ENCODE data around the gene SENP8.
"Not testable (repeated sequence)": the region's sequence is repeated elsewhere in the genome, so short reads cannot be mapped to it uniquely, and the experiment has no call there.

The SENP8 gene

DNA sequence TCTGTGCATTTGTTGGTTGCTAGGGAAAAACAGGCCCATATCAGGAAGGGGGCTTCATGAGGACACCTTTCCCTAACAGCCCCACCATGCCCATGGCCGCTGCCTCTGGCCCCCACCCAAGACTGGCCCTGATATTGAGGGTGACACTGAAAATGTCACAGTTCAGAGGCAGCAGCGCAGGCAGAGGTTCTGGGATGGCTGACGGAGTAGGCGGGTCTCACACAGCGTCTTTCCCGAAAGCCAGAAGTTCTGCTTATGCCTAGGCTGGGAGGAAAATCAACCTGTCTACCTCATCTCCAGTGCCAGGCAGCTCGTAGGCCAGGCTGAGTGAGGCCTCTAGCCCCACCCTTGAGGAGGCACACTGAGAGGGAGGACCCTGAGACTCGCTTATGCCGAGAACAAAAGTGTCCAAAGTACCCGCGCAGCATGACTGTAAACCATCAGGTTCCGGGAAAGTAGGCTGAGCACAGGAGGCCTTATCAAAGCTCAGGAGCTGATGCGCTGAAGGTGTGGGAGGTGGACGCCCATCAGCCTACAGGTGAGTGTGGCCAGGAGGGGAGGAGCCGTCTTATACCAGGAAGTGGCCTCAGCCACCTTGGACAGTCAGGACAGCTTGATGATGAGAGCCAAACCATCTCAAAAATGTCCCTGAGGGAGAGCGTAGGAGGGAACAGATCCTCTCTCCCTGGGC, 51.9 kb downstream of the SENP8 start:
- H2AK5ac ChIP-seq (ENCODE audit: low read length, severe bottlenecking), result no peak overlapping the region
- H3K36me3 ChIP-seq (ENCODE audit: control insufficient read depth in 1 of 2, insufficient read depth in 2 of 2, low read depth in 1 of 2, low read length in 2 of 2), result no peaks in the 10 kb centered on the region
- DNase-seq, result no peak
- H3K9ac ChIP-seq (ENCODE audit: low read length), result no peak overlapping the region
- no peak overlapping the region for H2BK12ac ChIP-seq (ENCODE audit: low read length in 2 of 2)
- no peaks in the 10 kb centered on the region for H3K9me3 ChIP-seq (ENCODE audit: control insufficient read depth, low read length)
- H3K4ac ChIP-seq (ENCODE audit: low read depth in 1 of 2, low read length in 2 of 2), result no peak overlapping the region
- H2BK120ac ChIP-seq (ENCODE audit: low read depth, low read length), result no peak overlapping the region
- H3K4me1 ChIP-seq (ENCODE audit: control insufficient read depth, insufficient read depth, low read depth, low read length), result peaks cover 13% of the 10 kb centered on the region
- H3K27ac ChIP-seq (ENCODE audit: low read length, poor library complexity, severe bottlenecking), result no peak overlapping the region
- no peak overlapping the region for H2AFZ ChIP-seq (ENCODE audit: low read depth, low read length)
- no peak overlapping the region for H4K91ac ChIP-seq (ENCODE audit: low read length)
- H3K18ac ChIP-seq (ENCODE audit: low read depth in 1 of 2, low read length in 2 of 2), result no peak overlapping the region
- H3K79me1 ChIP-seq (replicated peaks; ENCODE audit: low read length, poor library complexity, severe bottlenecking), result no peaks in the 10 kb centered on the region
- H3K27me3 ChIP-seq (ENCODE audit: control insufficient read depth in 1 of 2, insufficient read depth in 1 of 2, low read length in 2 of 2), result peaks cover 0 to 68% of the 10 kb centered on the region in 2 experiments
- H3K23ac ChIP-seq (ENCODE audit: low read length in 2 of 2), result no peak overlapping the region
- no peak overlapping the region for H3K14ac ChIP-seq (ENCODE audit: low read length in 2 of 2)
- no peak overlapping the region for H3K4me3 ChIP-seq (ENCODE audit: insufficient read depth in 1 of 2, low read depth in 1 of 2, low read length in 2 of 2)
- no peak overlapping the region for H2BK5ac ChIP-seq (ENCODE audit: low read depth, low read length, poor library complexity, severe bottlenecking)
- WGBS, result 89% methylated on average over 16 of the region's 16 CpGs
- no peak overlapping the region for H3K4me2 ChIP-seq (ENCODE audit: low read length, poor library complexity, severe bottlenecking)
- no peak overlapping the region for H4K8ac ChIP-seq (ENCODE audit: low read length)
- no peak overlapping the region for H2BK15ac ChIP-seq (ENCODE audit: low read depth, poor library complexity, severe bottlenecking)

DNA sequence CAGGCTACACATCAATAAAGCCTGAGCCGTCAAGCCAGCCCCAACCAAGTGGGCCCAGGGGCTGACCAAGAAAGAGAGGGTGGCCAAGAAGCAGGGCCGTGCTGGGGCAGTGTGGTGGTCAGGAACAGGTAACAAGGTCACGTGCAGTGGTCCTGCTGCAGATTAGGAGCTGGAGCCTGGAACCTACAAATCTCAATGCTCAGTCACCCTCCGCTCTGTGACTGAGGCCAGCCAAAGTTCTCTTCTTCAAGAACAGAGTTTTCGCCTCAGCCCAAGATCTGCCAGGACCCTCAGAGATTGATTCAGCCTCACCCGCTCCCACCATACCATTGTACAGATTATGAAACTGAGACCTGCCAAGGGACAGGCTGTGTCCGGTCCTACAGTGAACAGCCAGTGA, 52.5 kb downstream of the SENP8 start:
- H3K9me3 ChIP-seq (ENCODE audit: control insufficient read depth, low read length), result no peaks in the 10 kb centered on the region
- H3K27me3 ChIP-seq (ENCODE audit: control insufficient read depth in 1 of 2, insufficient read depth in 1 of 2, low read length in 2 of 2), result peaks cover 0 to 68% of the 10 kb centered on the region in 2 experiments
- H2BK5ac ChIP-seq (ENCODE audit: low read depth, low read length, poor library complexity, severe bottlenecking), result no peak overlapping the region
- no peaks in the 10 kb centered on the region for H3K79me1 ChIP-seq (replicated peaks; ENCODE audit: low read length, poor library complexity, severe bottlenecking)
- H3K4me1 ChIP-seq (ENCODE audit: control insufficient read depth, insufficient read depth, low read depth, low read length), result peaks cover 13% of the 10 kb centered on the region
- no peak overlapping the region for H4K8ac ChIP-seq (ENCODE audit: low read length)
- H3K4me2 ChIP-seq (ENCODE audit: low read length, poor library complexity, severe bottlenecking), result no peak overlapping the region
- H3K9ac ChIP-seq (ENCODE audit: low read length), result no peak overlapping the region
- H2BK120ac ChIP-seq (ENCODE audit: low read depth, low read length), result no peak overlapping the region
- WGBS, result 94% methylated on average over 7 of the region's 7 CpGs
- H4K91ac ChIP-seq (ENCODE audit: low read length), result no peak overlapping the region
- H2AFZ ChIP-seq (ENCODE audit: low read depth, low read length), result no peak overlapping the region
- no peak overlapping the region for H3K14ac ChIP-seq (ENCODE audit: low read length in 2 of 2)
- H3K27ac ChIP-seq (ENCODE audit: low read length, poor library complexity, severe bottlenecking), result no peak overlapping the region
- H3K4ac ChIP-seq (ENCODE audit: low read depth in 1 of 2, low read length in 2 of 2), result no peak overlapping the region
- H3K18ac ChIP-seq (ENCODE audit: low read depth in 1 of 2, low read length in 2 of 2), result no peak overlapping the region
- no peak overlapping the region for H2AK5ac ChIP-seq (ENCODE audit: low read length, severe bottlenecking)
- no peak overlapping the region for H2BK15ac ChIP-seq (ENCODE audit: low read depth, poor library complexity, severe bottlenecking)
- no peak for DNase-seq
- H3K4me3 ChIP-seq (ENCODE audit: insufficient read depth in 1 of 2, low read depth in 1 of 2, low read length in 2 of 2), result no peak overlapping the region
- no peak overlapping the region for H3K23ac ChIP-seq (ENCODE audit: low read length in 2 of 2)
- no peaks in the 10 kb centered on the region for H3K36me3 ChIP-seq (ENCODE audit: control insufficient read depth in 1 of 2, insufficient read depth in 2 of 2, low read depth in 1 of 2, low read length in 2 of 2)
- H2BK12ac ChIP-seq (ENCODE audit: low read length in 2 of 2), result no peak overlapping the region

DNA sequence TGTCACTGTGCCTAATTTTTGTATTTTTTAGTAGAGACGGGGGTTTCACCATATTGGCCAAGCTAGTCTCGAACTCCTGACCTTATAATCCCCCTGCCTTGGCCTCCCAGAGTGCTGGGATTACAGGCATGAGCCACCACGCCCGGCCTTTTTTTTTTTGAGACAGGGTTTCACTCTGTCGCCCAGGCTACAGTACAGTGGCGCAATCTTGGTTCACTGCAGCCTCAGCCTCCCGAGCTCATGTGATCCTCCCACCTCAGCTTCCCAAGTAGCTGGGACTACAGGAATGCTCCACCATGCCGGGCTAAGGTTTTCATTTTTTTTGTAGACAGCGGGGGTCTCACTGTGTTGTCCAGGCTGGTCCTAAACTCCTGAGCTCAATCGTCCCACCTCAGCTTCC, 53.8 kb downstream of the SENP8 start:
- H3K79me1 ChIP-seq (replicated peaks; ENCODE audit: low read length, poor library complexity, severe bottlenecking); H3K4me2 ChIP-seq (ENCODE audit: low read length, poor library complexity, severe bottlenecking); H2AFZ ChIP-seq (ENCODE audit: low read depth, low read length); H3K18ac ChIP-seq (ENCODE audit: low read depth in 1 of 2, low read length in 2 of 2); H3K27ac ChIP-seq (ENCODE audit: low read length, poor library complexity, severe bottlenecking); H4K91ac ChIP-seq (ENCODE audit: low read length); H2BK120ac ChIP-seq (ENCODE audit: low read depth, low read length); H4K8ac ChIP-seq (ENCODE audit: low read length); H2BK5ac ChIP-seq (ENCODE audit: low read depth, low read length, poor library complexity, severe bottlenecking); H3K4ac ChIP-seq (ENCODE audit: low read depth in 1 of 2, low read length in 2 of 2); DNase-seq; H2BK12ac ChIP-seq (ENCODE audit: low read length in 2 of 2); H2BK15ac ChIP-seq (ENCODE audit: low read depth, poor library complexity, severe bottlenecking); H3K14ac ChIP-seq (ENCODE audit: low read length in 2 of 2); H3K23ac ChIP-seq (ENCODE audit: low read length in 2 of 2); H3K9ac ChIP-seq (ENCODE audit: low read length); H3K9me3 ChIP-seq (ENCODE audit: control insufficient read depth, low read length); H3K36me3 ChIP-seq (ENCODE audit: control insufficient read depth in 1 of 2, insufficient read depth in 2 of 2, low read depth in 1 of 2, low read length in 2 of 2); H3K4me3 ChIP-seq (ENCODE audit: insufficient read depth in 1 of 2, low read depth in 1 of 2, low read length in 2 of 2); H2AK5ac ChIP-seq (ENCODE audit: low read length, severe bottlenecking): not testable (repeated sequence)
- Histone ChIP-seq H3K27me3 (ENCODE audit: control insufficient read depth in 1 of 2, insufficient read depth in 1 of 2, low read length in 2 of 2) (peaks cover 0 to 67% of the 10 kb centered on the region in 2 experiments), H3K4me1 (ENCODE audit: control insufficient read depth, insufficient read depth, low read depth, low read length) (peaks cover 13% of the 10 kb centered on the region)
- 86% methylated on average over 10 of the region's 10 CpGs for WGBS

DNA sequence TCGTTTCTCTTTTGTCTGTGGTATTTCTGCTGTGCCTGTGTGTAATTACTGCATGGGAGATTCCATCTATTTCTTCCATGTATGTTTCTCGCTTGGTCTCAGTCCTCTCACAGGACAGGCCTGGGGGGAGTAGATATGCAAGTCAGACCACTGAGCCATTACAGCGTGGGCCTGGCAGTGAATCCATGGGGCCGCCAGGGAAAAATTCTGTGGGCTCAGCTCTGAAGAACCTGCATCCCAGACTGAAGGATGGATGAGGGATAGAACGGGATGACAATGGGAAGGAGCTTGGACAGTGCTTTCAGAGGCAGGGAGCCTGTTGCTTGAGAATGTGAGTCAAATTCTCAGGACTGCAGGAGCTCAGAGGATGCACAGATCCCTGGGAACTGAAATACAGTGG, 54.6 kb downstream of the SENP8 start:
- H2BK5ac ChIP-seq (ENCODE audit: low read depth, low read length, poor library complexity, severe bottlenecking), result no peak overlapping the region
- no peaks in the 10 kb centered on the region for H3K9me3 ChIP-seq (ENCODE audit: control insufficient read depth, low read length)
- H3K14ac ChIP-seq (ENCODE audit: low read length in 2 of 2), result no peak overlapping the region
- H3K9ac ChIP-seq (ENCODE audit: low read length), result no peak overlapping the region
- no peak overlapping the region for H2BK12ac ChIP-seq (ENCODE audit: low read length in 2 of 2)
- H3K4me2 ChIP-seq (ENCODE audit: low read length, poor library complexity, severe bottlenecking), result no peak overlapping the region
- H3K36me3 ChIP-seq (ENCODE audit: control insufficient read depth in 1 of 2, insufficient read depth in 2 of 2, low read depth in 1 of 2, low read length in 2 of 2), result no peaks in the 10 kb centered on the region
- no peak overlapping the region for H2BK120ac ChIP-seq (ENCODE audit: low read depth, low read length)
- no peak overlapping the region for H3K23ac ChIP-seq (ENCODE audit: low read length in 2 of 2)
- H4K8ac ChIP-seq (ENCODE audit: low read length), result no peak overlapping the region
- DNase-seq, result no peak
- no peak overlapping the region for H3K4me3 ChIP-seq (ENCODE audit: insufficient read depth in 1 of 2, low read depth in 1 of 2, low read length in 2 of 2)
- H3K4me1 ChIP-seq (ENCODE audit: control insufficient read depth, insufficient read depth, low read depth, low read length), result peaks cover 13% of the 10 kb centered on the region
- peaks cover 0 to 60% of the 10 kb centered on the region in 2 experiments for H3K27me3 ChIP-seq (ENCODE audit: control insufficient read depth in 1 of 2, insufficient read depth in 1 of 2, low read length in 2 of 2)
- no peak overlapping the region for H2AK5ac ChIP-seq (ENCODE audit: low read length, severe bottlenecking)
- no peak overlapping the region for H3K18ac ChIP-seq (ENCODE audit: low read depth in 1 of 2, low read length in 2 of 2)
- no peak overlapping the region for H3K4ac ChIP-seq (ENCODE audit: low read depth in 1 of 2, low read length in 2 of 2)
- H3K79me1 ChIP-seq (replicated peaks; ENCODE audit: low read length, poor library complexity, severe bottlenecking), result no peaks in the 10 kb centered on the region
- H2AFZ ChIP-seq (ENCODE audit: low read depth, low read length), result no peak overlapping the region
- H3K27ac ChIP-seq (ENCODE audit: low read length, poor library complexity, severe bottlenecking), result no peak overlapping the region
- H2BK15ac ChIP-seq (ENCODE audit: low read depth, poor library complexity, severe bottlenecking), result no peak overlapping the region
- 91% methylated on average over 5 of the region's 5 CpGs for WGBS
- H4K91ac ChIP-seq (ENCODE audit: low read length), result no peak overlapping the region
